ENCODE data around the gene GNA15.

Gene GNA15

GRCh38 chr19:3107658-3108057 is 28.2 kb upstream of the GNA15 start:
- no peak for DNase-seq

GRCh38 chr19:3108775-3109174 is 27.1 kb upstream of the GNA15 start:
- DNase-seq = peak; percentile 33

GRCh38 chr19:3109491-3109890 is 26.3 kb upstream of the GNA15 start:
- DNase-seq = no peak

- no peak for DNase-seq
Measured at GRCh38 chr19:3110126-3110825, 25.6 kb upstream of the GNA15 start.

- no peak for DNase-seq
Measured at GRCh38 chr19:3111586-3112247, 24.1 kb upstream of the GNA15 start.

- no peak for DNase-seq
Measured at GRCh38 chr19:3112375-3113099, 23.3 kb upstream of the GNA15 start.

- no peak for DNase-seq
Measured at GRCh38 chr19:3113100-3114017, 22.5 kb upstream of the GNA15 start.

- no peak for DNase-seq
Measured at GRCh38 chr19:3114018-3114726, 21.7 kb upstream of the GNA15 start.

- DNase-seq = no peak
Measured at GRCh38 chr19:3114811-3115210, 21.0 kb upstream of the GNA15 start.

- no peak for DNase-seq
Measured at GRCh38 chr19:3115411-3115810, 20.4 kb upstream of the GNA15 start.

- no peak for DNase-seq
Measured at GRCh38 chr19:3115916-3116602, 19.8 kb upstream of the GNA15 start.

- no peak for DNase-seq
Measured at GRCh38 chr19:3116621-3117020, 19.2 kb upstream of the GNA15 start.

GRCh38 chr19:3117716-3118115 is 18.1 kb upstream of the GNA15 start:
- DNase-seq = no peak

- no peak for DNase-seq
Measured at GRCh38 chr19:3118232-3119070, 17.4 kb upstream of the GNA15 start.

GRCh38 chr19:3119071-3119595 is 16.7 kb upstream of the GNA15 start:
- DNase-seq = no peak

GRCh38 chr19:3119693-3120380 is 16.0 kb upstream of the GNA15 start:
- DNase-seq = no peak

GRCh38 chr19:3120611-3121276 is 15.1 kb upstream of the GNA15 start:
- DNase-seq = no peak

- DNase-seq = no peak
Measured at GRCh38 chr19:3121396-3121795, 14.4 kb upstream of the GNA15 start.

GRCh38 chr19:3121821-3122511 is 13.9 kb upstream of the GNA15 start:
- DNase-seq = no peak
